ENCODE measurements around the gene EIF4G2.

DNA sequence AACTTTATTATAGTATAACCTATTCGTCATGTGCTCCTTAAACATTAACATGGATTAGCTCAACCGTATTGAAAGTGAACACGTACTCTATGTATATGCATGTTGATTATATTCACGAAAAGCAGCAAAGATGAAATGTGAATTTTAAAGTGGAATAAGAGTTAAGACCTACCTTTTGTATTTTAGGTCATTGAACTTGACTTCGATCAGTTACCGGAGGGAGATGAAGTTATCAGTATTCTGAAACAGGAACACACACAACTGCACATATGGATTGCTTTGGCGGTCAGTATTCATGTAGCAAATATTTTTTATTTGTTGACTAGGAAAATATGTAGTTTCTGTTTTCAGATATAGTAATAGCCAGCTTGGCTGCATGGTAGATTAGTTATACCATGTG, 56.2 kb downstream of the EIF4G2 start:
- no peak for TF ChIP-seq POLR2AphosphoS5 (IDR thresholded peaks at IDR 0.05; ENCODE audit: borderline replicate concordance, low read depth, low read length)
- no peak for TF ChIP-seq EZH2 (IDR thresholded peaks at IDR 0.05)
- TF ChIP-seq FOXP2 (optimal IDR thresholded peaks at IDR 0.05; ENCODE audit: control extremely low read depth, extremely low read length, insufficient read depth) = no peak

Measured in SK-N-MC (cell line).